T-helper 9 cell (primary cell): ENCODE results near the gene FOXD1.

Experiments used
- DNase-seq: peaks from one replicate; pipeline ENCODE4 v3.0.0-alpha.2; 2020

Gene FOXD1

GRCh38 chr5:73438645-73439470, 9.7 kb downstream of the FOXD1 start:
- no peak for DNase-seq

GRCh38 chr5:73437777-73438644, 10.6 kb downstream of the FOXD1 start:
- no peak for DNase-seq

- no peak for DNase-seq
Observed at GRCh38 chr5:73437101-73437776, 11.3 kb downstream of the FOXD1 start.

- DNase-seq = no peak
Observed at GRCh38 chr5:73436535-73437100, 12.0 kb downstream of the FOXD1 start.

GRCh38 chr5:73435759-73436534, 12.6 kb downstream of the FOXD1 start:
- no peak for DNase-seq

- no peak for DNase-seq
Observed at GRCh38 chr5:73434907-73435306, 13.7 kb downstream of the FOXD1 start.

GRCh38 chr5:73434461-73434860, 14.1 kb downstream of the FOXD1 start:
- DNase-seq = no peak

GRCh38 chr5:73433982-73434342, 14.6 kb downstream of the FOXD1 start:
- DNase-seq = no peak

GRCh38 chr5:73433272-73433981, 15.2 kb downstream of the FOXD1 start:
- DNase-seq = no peak

GRCh38 chr5:73431204-73431851, 17.2 kb downstream of the FOXD1 start:
- DNase-seq = no peak

GRCh38 chr5:73426034-73426433, 22.5 kb downstream of the FOXD1 start:
- DNase-seq = no peak

- no peak for DNase-seq
Observed at GRCh38 chr5:73424556-73424977, 24.0 kb downstream of the FOXD1 start.

GRCh38 chr5:73422164-73422563, 26.4 kb downstream of the FOXD1 start:
- DNase-seq = no peak

GRCh38 chr5:73420666-73421065, 27.9 kb downstream of the FOXD1 start:
- DNase-seq = no peak

- DNase-seq = no peak
Observed at GRCh38 chr5:73419465-73420390, 28.8 kb downstream of the FOXD1 start.

GRCh38 chr5:73419117-73419464, 29.5 kb downstream of the FOXD1 start:
- DNase-seq = no peak

GRCh38 chr5:73418244-73418691, 30.3 kb downstream of the FOXD1 start:
- no peak for DNase-seq

- DNase-seq = no peak
Observed at GRCh38 chr5:73417303-73418034, 31.1 kb downstream of the FOXD1 start.

- DNase-seq = no peak
Observed at GRCh38 chr5:73415617-73416016, 33.0 kb downstream of the FOXD1 start.
